ENCODE results near the gene CBY3.

The CBY3 gene

DNA sequence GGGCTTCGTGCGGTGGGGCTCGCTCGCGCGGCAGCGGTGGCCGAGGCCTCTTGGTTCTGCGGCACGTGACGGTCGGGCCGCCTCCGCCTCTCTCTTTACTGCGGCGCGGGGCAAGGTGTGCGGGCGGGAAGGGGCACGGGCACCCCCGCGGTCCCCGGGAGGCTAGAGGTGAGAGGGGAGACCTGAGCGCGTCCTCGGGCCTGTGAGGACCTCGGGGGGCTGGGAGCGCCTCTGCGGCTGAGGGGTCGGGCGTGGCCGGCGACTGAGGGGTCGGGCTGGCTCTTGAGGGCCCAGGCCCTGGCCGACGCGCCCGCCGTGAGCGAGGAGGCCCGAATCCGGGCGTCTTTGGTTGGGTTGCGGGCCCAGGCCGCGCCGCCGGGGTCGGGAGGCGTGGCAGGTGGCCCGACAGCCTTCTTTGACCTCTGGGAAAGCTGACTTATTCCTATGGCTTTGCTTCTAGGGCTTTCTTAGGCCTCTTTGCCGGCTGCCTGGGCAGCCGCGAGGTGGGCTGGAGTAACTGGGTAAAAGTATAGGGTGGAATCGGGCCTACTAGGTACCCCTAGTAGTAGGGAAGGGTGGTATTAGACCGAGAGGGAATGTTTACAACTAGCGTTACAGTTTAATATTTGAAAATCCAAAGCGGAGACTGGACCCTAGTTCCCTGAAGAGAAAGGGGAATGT lies 18.2 kb upstream of the CBY3 start, which contains the start of gene CANX (continued):
- TF ChIP-seq, protein P1, sequence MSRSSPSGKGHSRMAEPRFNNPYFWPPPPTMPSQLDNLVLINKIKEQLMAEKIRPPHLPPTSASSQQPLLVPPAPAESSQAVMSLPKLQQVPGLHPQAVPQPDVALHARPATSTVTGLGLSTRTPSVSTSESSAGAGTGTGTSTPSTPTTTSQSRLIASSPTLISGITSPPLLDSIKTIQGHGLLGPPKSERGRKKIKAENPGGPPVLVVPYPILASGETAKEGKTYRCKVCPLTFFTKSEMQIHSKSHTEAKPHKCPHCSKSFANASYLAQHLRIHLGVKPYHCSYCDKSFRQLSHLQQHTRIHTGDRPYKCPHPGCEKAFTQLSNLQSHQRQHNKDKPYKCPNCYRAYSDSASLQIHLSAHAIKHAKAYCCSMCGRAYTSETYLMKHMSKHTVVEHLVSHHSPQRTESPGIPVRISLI (tag by site-specific recombination; IDR thresholded peaks at IDR 0.05) = no peak
- no peak for TF ChIP-seq ZNF426 (tag by site-specific recombination; IDR thresholded peaks at IDR 0.05)
- no peak for TF ChIP-seq ZNF214 (tag by site-specific recombination; IDR thresholded peaks at IDR 0.05; ENCODE audit: borderline replicate concordance)
- TF ChIP-seq ZNF76 (tag by site-specific recombination; IDR thresholded peaks at IDR 0.05; ENCODE audit: borderline replicate concordance, low read depth) = 0 out of 2 replicates have a peak, but pooled peaks have one; percentile 23
- TF ChIP-seq, protein P2, sequence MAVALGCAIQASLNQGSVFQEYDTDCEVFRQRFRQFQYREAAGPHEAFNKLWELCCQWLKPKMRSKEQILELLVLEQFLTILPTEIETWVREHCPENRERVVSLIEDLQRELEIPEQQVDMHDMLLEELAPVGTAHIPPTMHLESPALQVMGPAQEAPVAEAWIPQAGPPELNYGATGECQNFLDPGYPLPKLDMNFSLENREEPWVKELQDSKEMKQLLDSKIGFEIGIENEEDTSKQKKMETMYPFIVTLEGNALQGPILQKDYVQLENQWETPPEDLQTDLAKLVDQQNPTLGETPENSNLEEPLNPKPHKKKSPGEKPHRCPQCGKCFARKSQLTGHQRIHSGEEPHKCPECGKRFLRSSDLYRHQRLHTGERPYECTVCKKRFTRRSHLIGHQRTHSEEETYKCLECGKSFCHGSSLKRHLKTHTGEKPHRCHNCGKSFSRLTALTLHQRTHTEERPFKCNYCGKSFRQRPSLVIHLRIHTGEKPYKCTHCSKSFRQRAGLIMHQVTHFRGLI (tag by site-specific recombination; IDR thresholded peaks at IDR 0.05) = peak; percentile 84
- TF ChIP-seq ZNF132 (tag by site-specific recombination; IDR thresholded peaks at IDR 0.05; ENCODE audit: borderline replicate concordance) = no peak
- TF ChIP-seq ZNF391 (tag by site-specific recombination; IDR thresholded peaks at IDR 0.05; ENCODE audit: borderline replicate concordance, low read depth) = peak; percentile 45; the same call in 1 of the 2 replicates
- TF ChIP-seq, protein P3, sequence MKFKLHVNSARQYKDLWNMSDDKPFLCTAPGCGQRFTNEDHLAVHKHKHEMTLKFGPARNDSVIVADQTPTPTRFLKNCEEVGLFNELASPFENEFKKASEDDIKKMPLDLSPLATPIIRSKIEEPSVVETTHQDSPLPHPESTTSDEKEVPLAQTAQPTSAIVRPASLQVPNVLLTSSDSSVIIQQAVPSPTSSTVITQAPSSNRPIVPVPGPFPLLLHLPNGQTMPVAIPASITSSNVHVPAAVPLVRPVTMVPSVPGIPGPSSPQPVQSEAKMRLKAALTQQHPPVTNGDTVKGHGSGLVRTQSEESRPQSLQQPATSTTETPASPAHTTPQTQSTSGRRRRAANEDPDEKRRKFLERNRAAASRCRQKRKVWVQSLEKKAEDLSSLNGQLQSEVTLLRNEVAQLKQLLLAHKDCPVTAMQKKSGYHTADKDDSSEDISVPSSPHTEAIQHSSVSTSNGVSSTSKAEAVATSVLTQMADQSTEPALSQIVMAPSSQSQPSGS (tag by site-specific recombination; IDR thresholded peaks at IDR 0.05; ENCODE audit: low read depth) = no peak
- TF ChIP-seq, protein P4, sequence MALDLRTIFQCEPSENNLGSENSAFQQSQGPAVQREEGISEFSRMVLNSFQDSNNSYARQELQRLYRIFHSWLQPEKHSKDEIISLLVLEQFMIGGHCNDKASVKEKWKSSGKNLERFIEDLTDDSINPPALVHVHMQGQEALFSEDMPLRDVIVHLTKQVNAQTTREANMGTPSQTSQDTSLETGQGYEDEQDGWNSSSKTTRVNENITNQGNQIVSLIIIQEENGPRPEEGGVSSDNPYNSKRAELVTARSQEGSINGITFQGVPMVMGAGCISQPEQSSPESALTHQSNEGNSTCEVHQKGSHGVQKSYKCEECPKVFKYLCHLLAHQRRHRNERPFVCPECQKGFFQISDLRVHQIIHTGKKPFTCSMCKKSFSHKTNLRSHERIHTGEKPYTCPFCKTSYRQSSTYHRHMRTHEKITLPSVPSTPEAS (tag by site-specific recombination; IDR thresholded peaks at IDR 0.05) = no peak
- TF ChIP-seq ZNF433 (tag by site-specific recombination; IDR thresholded peaks at IDR 0.05; ENCODE audit: low read depth) = no peak
- peak; percentile 25; the same call in 1 of the 2 replicates for TF ChIP-seq KLF9 (tag by site-specific recombination; IDR thresholded peaks at IDR 0.05; ENCODE audit: low read depth)
- TF ChIP-seq ZIC2 (tag by site-specific recombination; IDR thresholded peaks at IDR 0.05) = no peak
- no peak for TF ChIP-seq ZNF114 (tag by site-specific recombination; IDR thresholded peaks at IDR 0.05)
- no peak for TF ChIP-seq ZBTB7A (tag by site-specific recombination; IDR thresholded peaks at IDR 0.05; ENCODE audit: low read depth)
- TF ChIP-seq TRIM28 (IDR thresholded peaks at IDR 0.05; ENCODE audit: borderline replicate concordance, low read length) = no peak
- no peak for TF ChIP-seq SALL2 (tag by site-specific recombination; IDR thresholded peaks at IDR 0.05; ENCODE audit: borderline replicate concordance)
- TF ChIP-seq, protein P5, sequence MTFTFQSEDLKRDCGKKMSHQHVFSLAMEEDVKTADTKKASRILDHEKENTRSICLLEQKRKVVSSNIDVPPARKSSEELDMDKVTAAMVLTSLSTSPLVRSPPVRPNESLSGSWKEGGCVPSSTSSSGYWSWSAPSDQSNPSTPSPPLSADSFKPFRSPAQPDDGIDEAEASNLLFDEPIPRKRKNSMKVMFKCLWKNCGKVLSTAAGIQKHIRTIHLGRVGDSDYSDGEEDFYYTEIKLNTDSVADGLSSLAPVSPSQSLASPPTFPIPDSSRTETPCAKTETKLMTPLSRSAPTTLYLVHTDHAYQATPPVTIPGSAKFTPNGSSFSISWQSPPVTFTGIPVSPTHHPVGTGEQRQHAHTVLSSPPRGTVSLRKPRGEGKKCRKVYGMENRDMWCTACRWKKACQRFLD (tag by site-specific recombination; IDR thresholded peaks at IDR 0.05) = no peak
- TF ChIP-seq ZNF621 (tag by site-specific recombination; IDR thresholded peaks at IDR 0.05) = no peak
- no peak for TF ChIP-seq ZNF157 (tag by site-specific recombination; IDR thresholded peaks at IDR 0.05)
- peak; percentile 93 for TF ChIP-seq ZFHX2 (tag by site-specific recombination; conservative IDR thresholded peaks at IDR 0.05)
- peak; percentile 71; the same call in 1 of the 2 replicates for TF ChIP-seq ZNF660 (tag by site-specific recombination; IDR thresholded peaks at IDR 0.05)
- TF ChIP-seq ZBTB1 (tag by site-specific recombination; IDR thresholded peaks at IDR 0.05) = 0 out of 2 replicates have a peak, but pooled peaks have one; percentile 53
- TF ChIP-seq ZNF624 (tag by site-specific recombination; IDR thresholded peaks at IDR 0.05) = no peak
- TF ChIP-seq ZNF549 (tag by site-specific recombination; IDR thresholded peaks at IDR 0.05) = no peak
- no peak for TF ChIP-seq ZNF221 (tag by site-specific recombination; IDR thresholded peaks at IDR 0.05; ENCODE audit: borderline replicate concordance)
- no peak for TF ChIP-seq ZNF654 (tag by site-specific recombination; IDR thresholded peaks at IDR 0.05; ENCODE audit: low read depth)
- TF ChIP-seq, protein P6, sequence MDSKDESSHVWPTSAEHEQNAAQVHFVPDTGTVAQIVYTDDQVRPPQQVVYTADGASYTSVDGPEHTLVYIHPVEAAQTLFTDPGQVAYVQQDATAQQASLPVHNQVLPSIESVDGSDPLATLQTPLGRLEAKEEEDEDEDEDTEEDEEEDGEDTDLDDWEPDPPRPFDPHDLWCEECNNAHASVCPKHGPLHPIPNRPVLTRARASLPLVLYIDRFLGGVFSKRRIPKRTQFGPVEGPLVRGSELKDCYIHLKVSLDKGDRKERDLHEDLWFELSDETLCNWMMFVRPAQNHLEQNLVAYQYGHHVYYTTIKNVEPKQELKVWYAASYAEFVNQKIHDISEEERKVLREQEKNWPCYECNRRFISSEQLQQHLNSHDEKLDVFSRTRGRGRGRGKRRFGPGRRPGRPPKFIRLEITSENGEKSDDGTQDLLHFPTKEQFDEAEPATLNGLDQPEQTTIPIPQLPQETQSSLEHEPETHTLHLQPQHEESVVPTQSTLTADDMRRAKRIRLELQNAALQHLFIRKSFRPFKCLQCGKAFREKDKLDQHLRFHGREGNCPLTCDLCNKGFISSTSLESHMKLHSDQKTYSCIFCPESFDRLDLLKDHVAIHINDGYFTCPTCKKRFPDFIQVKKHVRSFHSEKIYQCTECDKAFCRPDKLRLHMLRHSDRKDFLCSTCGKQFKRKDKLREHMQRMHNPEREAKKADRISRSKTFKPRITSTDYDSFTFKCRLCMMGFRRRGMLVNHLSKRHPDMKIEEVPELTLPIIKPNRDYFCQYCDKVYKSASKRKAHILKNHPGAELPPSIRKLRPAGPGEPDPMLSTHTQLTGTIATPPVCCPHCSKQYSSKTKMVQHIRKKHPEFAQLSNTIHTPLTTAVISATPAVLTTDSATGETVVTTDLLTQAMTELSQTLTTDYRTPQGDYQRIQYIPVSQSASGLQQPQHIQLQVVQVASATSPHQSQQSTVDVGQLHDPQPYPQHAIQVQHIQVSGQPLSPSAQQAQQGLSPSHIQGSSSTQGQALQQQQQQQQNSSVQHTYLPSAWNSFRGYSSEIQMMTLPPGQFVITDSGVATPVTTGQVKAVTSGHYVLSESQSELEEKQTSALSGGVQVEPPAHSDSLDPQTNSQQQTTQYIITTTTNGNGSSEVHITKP (tag by site-specific recombination; IDR thresholded peaks at IDR 0.05) = no peak
- TF ChIP-seq ZNF626 (tag by site-specific recombination; IDR thresholded peaks at IDR 0.05) = no peak; the same call in 1 of the 2 replicates
- no peak for TF ChIP-seq ZNF830 (tag by site-specific recombination; IDR thresholded peaks at IDR 0.05; ENCODE audit: low read depth)
- TF ChIP-seq ZNF521 (tag by site-specific recombination; IDR thresholded peaks at IDR 0.05) = no peak
